HepG2 (cell line): ENCODE results near the gene CACNA1D. TPM values are rescaled to one million over a fixed set of nuclear protein-coding genes. Genes with fewer than 3 reads are reported as not detected.

Experiments
- CAMTA2 ChIP-seq: sonication (generic); formaldehyde crosslinking; IDR thresholded peaks from 2 replicates; pipeline ENCODE4 v1.4.0; 2020; ENCODE audit warnings: mild to moderate bottlenecking, missing genetic modification reagents, borderline replicate concordance
- ETV6 ChIP-seq: sonication (generic); formaldehyde crosslinking; conservative IDR thresholded peaks from 2 replicates; pipeline ENCODE4 v1.4.0; 2020; ENCODE audit warnings: missing genetic modification reagents
- KDM4B ChIP-seq: sonication (generic); formaldehyde crosslinking; IDR thresholded peaks from 2 replicates; pipeline ENCODE4 v1.4.0; 2020; ENCODE audit warnings: missing genetic modification reagents
- MTF1 ChIP-seq: sonication (generic); formaldehyde crosslinking; IDR thresholded peaks from 2 replicates; pipeline ENCODE4 v1.5.0; 2020; ENCODE audit warnings: missing genetic modification reagents
- MYNN ChIP-seq: sonication (generic); formaldehyde crosslinking; IDR thresholded peaks from 2 replicates; pipeline ENCODE4 v1.4.0; 2020; ENCODE audit warnings: mild to moderate bottlenecking, low read depth, missing genetic modification reagents
- ZFP82 ChIP-seq: sonication (generic); formaldehyde crosslinking; IDR thresholded peaks from 2 replicates; pipeline ENCODE4 v1.5.1; 2020; ENCODE audit warnings: mild to moderate bottlenecking, missing genetic modification reagents, borderline replicate concordance
- ZNF10 ChIP-seq: sonication (generic); formaldehyde crosslinking; IDR thresholded peaks from 2 replicates; pipeline ENCODE4 v1.4.0; 2020; ENCODE audit warnings: mild to moderate bottlenecking, low read depth, missing genetic modification reagents, borderline replicate concordance
- ZNF264 ChIP-seq: sonication (generic); formaldehyde crosslinking; IDR thresholded peaks from 2 replicates; pipeline ENCODE4 v1.4.0; 2020; ENCODE audit warnings: missing genetic modification reagents
- ZNF354B ChIP-seq: sonication (generic); formaldehyde crosslinking; IDR thresholded peaks from 2 replicates; pipeline ENCODE4 v1.8.0; 2022; ENCODE audit warnings: mild to moderate bottlenecking, missing genetic modification reagents
- ZNF496 ChIP-seq: sonication (generic); formaldehyde crosslinking; IDR thresholded peaks from 2 replicates; pipeline ENCODE4 v1.8.1; 2023; ENCODE audit warnings: mild to moderate bottlenecking, moderate library complexity, missing genetic modification reagents; ENCODE audit not compliant: insufficient replicate concordance
- polyA plus RNA-seq, 8 experiments: library from polyadenylated mRNA; depleted of rRNA in 3 of 8; stranded (reverse) in 7 of 8; unstranded in 1 of 8; fragments of >200 nt; fragmentation: Illumina TruSeq in 4 of 8; extraction: Trizol in 4 of 8; gene quantifications; 2 replicates each; pipeline versions ENCODE4 v1.2.1 to v1.2.3, GENCODE V29; 2011 to 2016; ENCODE audit warnings: low read depth in 4 of 8, missing spikeins in 1 of 8, mixed read lengths in 1 of 8; ENCODE audit not compliant: insufficient read depth in 1 of 8
- total RNA-seq, 5 experiments: library from RNA; depleted of rRNA; stranded (reverse); fragments of >200 nt; fragmentation: Illumina TruSeq; extraction: Trizol; gene quantifications; 2 replicates each; pipeline ENCODE4 v1.2.3, GENCODE V29; 2016; ENCODE audit warnings: low read depth in 1 of 5
- TF ChIP-seq, protein P1 (sequence below), 2 experiments: fragments of 450-650 bp in 1 of 2; sonication (generic) in 1 of 2; formaldehyde crosslinking in 1 of 2; IDR thresholded peaks; 2 replicates each; pipeline versions ENCODE4 v1.6.1 to v1.8.0; 2016 to 2022; ENCODE audit warnings: antibody characterized with exemption in 1 of 2, mild to moderate bottlenecking in 1 of 2, missing genetic modification reagents in 1 of 2
- TF ChIP-seq, protein P2 (sequence below): sonication (generic); formaldehyde crosslinking; IDR thresholded peaks from 2 replicates; pipeline ENCODE4 v1.4.0; 2020; ENCODE audit warnings: missing genetic modification reagents, borderline replicate concordance
- TF ChIP-seq, protein P3 (sequence below): sonication (generic); formaldehyde crosslinking; conservative IDR thresholded peaks from 2 replicates; pipeline ENCODE4 v1.8.0; 2022; ENCODE audit warnings: low read depth, missing genetic modification reagents
- TF ChIP-seq, protein P4 (sequence below): sonication (generic); formaldehyde crosslinking; IDR thresholded peaks from 2 replicates; pipeline ENCODE4 v1.4.0; 2020; ENCODE audit warnings: low read depth, mild to moderate bottlenecking, missing genetic modification reagents

CACNA1D gene
- total and polyA plus RNA-seq, 2 of the 13 experiments (the other 11 are each of a cell fraction or from before 2014, with no cell fraction given) = 0.26 to 0.38 TPM

DNA sequence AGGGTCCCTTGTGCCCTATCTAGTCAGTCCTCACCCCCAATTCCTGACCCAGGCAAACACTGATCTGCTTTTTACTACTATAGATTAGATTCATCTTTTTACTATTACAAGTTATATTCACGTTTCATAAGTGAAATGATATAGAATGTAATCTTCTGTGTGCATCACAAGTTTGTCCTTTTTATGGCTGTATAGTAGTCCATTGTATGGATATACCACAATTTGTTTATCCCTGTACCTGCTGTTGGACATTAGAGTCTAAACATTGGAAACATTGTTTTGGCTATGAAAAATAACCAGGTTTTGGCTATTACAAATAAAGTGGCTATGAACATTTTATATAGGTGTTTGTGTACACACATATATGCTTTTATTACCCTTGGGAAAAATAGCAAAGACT lies 112.4 kb downstream of the CACNA1D start (continued):
- TF ChIP-seq, protein P1, sequence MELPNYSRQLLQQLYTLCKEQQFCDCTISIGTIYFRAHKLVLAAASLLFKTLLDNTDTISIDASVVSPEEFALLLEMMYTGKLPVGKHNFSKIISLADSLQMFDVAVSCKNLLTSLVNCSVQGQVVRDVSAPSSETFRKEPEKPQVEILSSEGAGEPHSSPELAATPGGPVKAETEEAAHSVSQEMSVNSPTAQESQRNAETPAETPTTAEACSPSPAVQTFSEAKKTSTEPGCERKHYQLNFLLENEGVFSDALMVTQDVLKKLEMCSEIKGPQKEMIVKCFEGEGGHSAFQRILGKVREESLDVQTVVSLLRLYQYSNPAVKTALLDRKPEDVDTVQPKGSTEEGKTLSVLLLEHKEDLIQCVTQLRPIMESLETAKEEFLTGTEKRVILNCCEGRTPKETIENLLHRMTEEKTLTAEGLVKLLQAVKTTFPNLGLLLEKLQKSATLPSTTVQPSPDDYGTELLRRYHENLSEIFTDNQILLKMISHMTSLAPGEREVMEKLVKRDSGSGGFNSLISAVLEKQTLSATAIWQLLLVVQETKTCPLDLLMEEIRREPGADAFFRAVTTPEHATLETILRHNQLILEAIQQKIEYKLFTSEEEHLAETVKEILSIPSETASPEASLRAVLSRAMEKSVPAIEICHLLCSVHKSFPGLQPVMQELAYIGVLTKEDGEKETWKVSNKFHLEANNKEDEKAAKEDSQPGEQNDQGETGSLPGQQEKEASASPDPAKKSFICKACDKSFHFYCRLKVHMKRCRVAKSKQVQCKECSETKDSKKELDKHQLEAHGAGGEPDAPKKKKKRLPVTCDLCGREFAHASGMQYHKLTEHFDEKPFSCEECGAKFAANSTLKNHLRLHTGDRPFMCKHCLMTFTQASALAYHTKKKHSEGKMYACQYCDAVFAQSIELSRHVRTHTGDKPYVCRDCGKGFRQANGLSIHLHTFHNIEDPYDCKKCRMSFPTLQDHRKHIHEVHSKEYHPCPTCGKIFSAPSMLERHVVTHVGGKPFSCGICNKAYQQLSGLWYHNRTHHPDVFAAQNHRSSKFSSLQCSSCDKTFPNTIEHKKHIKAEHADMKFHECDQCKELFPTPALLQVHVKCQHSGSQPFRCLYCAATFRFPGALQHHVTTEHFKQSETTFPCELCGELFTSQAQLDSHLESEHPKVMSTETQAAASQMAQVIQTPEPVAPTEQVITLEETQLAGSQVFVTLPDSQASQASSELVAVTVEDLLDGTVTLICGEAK (IDR thresholded peaks at IDR 0.05) = no peak
- TF ChIP-seq, protein P1 (CRISPR knock-in tag; IDR thresholded peaks at IDR 0.05) = no peak
- TF ChIP-seq ZNF264 (CRISPR knock-in tag) (no peak), ZFP82 (CRISPR knock-in tag) (no peak), CAMTA2 (CRISPR knock-in tag) (no peak), ZNF354B (CRISPR knock-in tag) (no peak), MYNN (CRISPR knock-in tag) (no peak), ZNF496 (no peak), ZNF10 (CRISPR knock-in tag) (no peak), ETV6 (no peak), MTF1 (CRISPR knock-in tag) (no peak), KDM4B (CRISPR knock-in tag) (no peak)
- TF ChIP-seq, protein P2, sequence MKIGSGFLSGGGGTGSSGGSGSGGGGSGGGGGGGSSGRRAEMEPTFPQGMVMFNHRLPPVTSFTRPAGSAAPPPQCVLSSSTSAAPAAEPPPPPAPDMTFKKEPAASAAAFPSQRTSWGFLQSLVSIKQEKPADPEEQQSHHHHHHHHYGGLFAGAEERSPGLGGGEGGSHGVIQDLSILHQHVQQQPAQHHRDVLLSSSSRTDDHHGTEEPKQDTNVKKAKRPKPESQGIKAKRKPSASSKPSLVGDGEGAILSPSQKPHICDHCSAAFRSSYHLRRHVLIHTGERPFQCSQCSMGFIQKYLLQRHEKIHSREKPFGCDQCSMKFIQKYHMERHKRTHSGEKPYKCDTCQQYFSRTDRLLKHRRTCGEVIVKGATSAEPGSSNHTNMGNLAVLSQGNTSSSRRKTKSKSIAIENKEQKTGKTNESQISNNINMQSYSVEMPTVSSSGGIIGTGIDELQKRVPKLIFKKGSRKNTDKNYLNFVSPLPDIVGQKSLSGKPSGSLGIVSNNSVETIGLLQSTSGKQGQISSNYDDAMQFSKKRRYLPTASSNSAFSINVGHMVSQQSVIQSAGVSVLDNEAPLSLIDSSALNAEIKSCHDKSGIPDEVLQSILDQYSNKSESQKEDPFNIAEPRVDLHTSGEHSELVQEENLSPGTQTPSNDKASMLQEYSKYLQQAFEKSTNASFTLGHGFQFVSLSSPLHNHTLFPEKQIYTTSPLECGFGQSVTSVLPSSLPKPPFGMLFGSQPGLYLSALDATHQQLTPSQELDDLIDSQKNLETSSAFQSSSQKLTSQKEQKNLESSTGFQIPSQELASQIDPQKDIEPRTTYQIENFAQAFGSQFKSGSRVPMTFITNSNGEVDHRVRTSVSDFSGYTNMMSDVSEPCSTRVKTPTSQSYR (CRISPR knock-in tag) = no peak
- TF ChIP-seq, protein P3, sequence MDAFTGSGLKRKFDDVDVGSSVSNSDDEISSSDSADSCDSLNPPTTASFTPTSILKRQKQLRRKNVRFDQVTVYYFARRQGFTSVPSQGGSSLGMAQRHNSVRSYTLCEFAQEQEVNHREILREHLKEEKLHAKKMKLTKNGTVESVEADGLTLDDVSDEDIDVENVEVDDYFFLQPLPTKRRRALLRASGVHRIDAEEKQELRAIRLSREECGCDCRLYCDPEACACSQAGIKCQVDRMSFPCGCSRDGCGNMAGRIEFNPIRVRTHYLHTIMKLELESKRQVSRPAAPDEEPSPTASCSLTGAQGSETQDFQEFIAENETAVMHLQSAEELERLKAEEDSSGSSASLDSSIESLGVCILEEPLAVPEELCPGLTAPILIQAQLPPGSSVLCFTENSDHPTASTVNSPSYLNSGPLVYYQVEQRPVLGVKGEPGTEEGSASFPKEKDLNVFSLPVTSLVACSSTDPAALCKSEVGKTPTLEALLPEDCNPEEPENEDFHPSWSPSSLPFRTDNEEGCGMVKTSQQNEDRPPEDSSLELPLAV = no peak
- TF ChIP-seq, protein P4, sequence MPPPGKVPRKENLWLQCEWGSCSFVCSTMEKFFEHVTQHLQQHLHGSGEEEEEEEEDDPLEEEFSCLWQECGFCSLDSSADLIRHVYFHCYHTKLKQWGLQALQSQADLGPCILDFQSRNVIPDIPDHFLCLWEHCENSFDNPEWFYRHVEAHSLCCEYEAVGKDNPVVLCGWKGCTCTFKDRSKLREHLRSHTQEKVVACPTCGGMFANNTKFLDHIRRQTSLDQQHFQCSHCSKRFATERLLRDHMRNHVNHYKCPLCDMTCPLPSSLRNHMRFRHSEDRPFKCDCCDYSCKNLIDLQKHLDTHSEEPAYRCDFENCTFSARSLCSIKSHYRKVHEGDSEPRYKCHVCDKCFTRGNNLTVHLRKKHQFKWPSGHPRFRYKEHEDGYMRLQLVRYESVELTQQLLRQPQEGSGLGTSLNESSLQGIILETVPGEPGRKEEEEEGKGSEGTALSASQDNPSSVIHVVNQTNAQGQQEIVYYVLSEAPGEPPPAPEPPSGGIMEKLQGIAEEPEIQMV = no peak
